KMS-11 (cell line): ENCODE results near the gene FSTL5.

Source experiments
- H2AFZ ChIP-seq: fragments of 200-600 bp; sonication (generic); 2 replicates; pipeline ENCODE4 v1.6.1; 2016; ENCODE audit warnings: antibody characterized with exemption, mixed run types, low read depth
- H3K27ac ChIP-seq: fragments of 200-600 bp; sonication (generic); 2 replicates; pipeline ENCODE4 v1.6.1; 2016; ENCODE audit warnings: mild to moderate bottlenecking, mixed run types
- H3K27me3 ChIP-seq: fragments of 200-600 bp; sonication (generic); 2 replicates; pipeline ENCODE4 v1.6.1; 2017; ENCODE audit warnings: mild to moderate bottlenecking, low read depth, mixed run types, moderate library complexity; ENCODE audit not compliant: insufficient read depth
- H3K36me3 ChIP-seq: fragments of 200-600 bp; sonication (generic); 2 replicates; pipeline ENCODE4 v1.6.1; 2017; ENCODE audit warnings: mild to moderate bottlenecking, mixed run types; ENCODE audit not compliant: insufficient read depth
- H3K4me1 ChIP-seq: fragments of 200-600 bp; sonication (generic); 2 replicates; pipeline ENCODE4 v1.6.1; 2016; ENCODE audit warnings: mild to moderate bottlenecking, low read depth, mixed run types; ENCODE audit not compliant: poor library complexity, severe bottlenecking
- H3K4me2 ChIP-seq: fragments of 200-600 bp; sonication (generic); 2 replicates; pipeline ENCODE4 v1.7.0; 2016; ENCODE audit warnings: mild to moderate bottlenecking, mixed run types
- H3K4me3 ChIP-seq: fragments of 200-600 bp; sonication (generic); IDR thresholded peaks from 2 replicates; pipeline ENCODE4 v1.6.1; 2017; ENCODE audit warnings: low read depth, low read length, mixed read lengths; ENCODE audit not compliant: insufficient read depth
- H3K79me2 ChIP-seq: fragments of 200-600 bp; sonication (generic); 2 replicates; pipeline ENCODE4 v1.6.1; 2016; ENCODE audit warnings: low read depth, mixed run types; ENCODE audit not compliant: insufficient read depth
- H3K9ac ChIP-seq: fragments of 200-600 bp; sonication (generic); 2 replicates; pipeline ENCODE4 v1.6.1; 2016; ENCODE audit warnings: mild to moderate bottlenecking, mixed run types
- H4K20me1 ChIP-seq: fragments of 200-600 bp; sonication (generic); 2 replicates; pipeline ENCODE4 v1.6.1; 2016; ENCODE audit warnings: mild to moderate bottlenecking, mixed run types; ENCODE audit not compliant: insufficient read depth
- TF ChIP-seq, protein P1 (sequence below): fragments of 200-600 bp; sonication (generic); conservative IDR thresholded peaks from 2 replicates; pipeline ENCODE4 v1.6.1; 2017; ENCODE audit warnings: low read depth, mild to moderate bottlenecking, antibody characterized with exemption, low read length, moderate library complexity, mixed read lengths

FSTL5 gene

DNA sequence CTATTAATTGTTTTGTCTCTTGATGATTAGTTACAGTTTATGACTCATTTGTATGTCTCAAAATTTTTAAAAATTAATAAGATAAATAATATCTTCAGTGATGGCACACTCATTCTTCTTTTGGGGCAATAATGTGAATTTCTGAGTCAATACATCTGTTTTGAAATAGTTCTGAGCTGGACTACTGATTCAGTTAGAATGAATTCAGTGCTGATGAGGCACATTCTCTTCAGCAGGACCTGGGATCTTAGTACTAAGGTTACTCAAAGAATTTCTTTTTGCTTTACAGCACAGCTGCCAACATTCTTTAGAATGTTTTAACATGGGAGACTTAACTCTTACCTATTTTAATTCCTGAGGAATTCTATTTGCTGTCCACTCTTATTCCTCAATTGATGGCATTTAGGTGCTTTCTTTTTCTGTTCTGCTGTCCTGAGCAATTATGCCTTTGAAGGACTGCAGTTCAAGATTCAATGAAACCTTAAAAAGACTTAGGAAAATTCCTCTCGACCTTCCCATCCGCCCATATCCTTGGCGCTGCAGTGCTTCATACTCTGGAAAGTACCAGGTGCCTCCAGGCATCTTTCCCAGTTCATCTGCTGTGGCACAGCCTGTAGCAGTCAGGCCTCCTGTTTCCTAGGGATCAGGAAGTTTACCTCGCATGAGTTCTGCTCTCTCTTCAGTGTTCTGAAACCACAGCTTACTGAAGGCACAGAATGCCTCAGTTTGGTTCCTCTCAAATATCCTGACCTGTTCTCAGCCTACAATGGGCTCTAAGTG, 213.7 kb downstream of the FSTL5 start:
- no peak overlapping the region for H3K9ac ChIP-seq
- TF ChIP-seq, protein P1, sequence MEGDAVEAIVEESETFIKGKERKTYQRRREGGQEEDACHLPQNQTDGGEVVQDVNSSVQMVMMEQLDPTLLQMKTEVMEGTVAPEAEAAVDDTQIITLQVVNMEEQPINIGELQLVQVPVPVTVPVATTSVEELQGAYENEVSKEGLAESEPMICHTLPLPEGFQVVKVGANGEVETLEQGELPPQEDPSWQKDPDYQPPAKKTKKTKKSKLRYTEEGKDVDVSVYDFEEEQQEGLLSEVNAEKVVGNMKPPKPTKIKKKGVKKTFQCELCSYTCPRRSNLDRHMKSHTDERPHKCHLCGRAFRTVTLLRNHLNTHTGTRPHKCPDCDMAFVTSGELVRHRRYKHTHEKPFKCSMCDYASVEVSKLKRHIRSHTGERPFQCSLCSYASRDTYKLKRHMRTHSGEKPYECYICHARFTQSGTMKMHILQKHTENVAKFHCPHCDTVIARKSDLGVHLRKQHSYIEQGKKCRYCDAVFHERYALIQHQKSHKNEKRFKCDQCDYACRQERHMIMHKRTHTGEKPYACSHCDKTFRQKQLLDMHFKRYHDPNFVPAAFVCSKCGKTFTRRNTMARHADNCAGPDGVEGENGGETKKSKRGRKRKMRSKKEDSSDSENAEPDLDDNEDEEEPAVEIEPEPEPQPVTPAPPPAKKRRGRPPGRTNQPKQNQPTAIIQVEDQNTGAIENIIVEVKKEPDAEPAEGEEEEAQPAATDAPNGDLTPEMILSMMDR, result no peak
- H3K4me2 ChIP-seq, result no peak overlapping the region
- H3K27me3 ChIP-seq, result no peaks in the 10 kb centered on the region
- H3K27ac ChIP-seq, result no peak overlapping the region
- no peak overlapping the region for H3K4me3 ChIP-seq
- no peaks in the 10 kb centered on the region for H3K4me1 ChIP-seq
- no peaks in the 10 kb centered on the region for H3K36me3 ChIP-seq
- H2AFZ ChIP-seq, result no peak overlapping the region
- no peaks in the 10 kb centered on the region for H4K20me1 ChIP-seq
- no peaks in the 10 kb centered on the region for H3K79me2 ChIP-seq

DNA sequence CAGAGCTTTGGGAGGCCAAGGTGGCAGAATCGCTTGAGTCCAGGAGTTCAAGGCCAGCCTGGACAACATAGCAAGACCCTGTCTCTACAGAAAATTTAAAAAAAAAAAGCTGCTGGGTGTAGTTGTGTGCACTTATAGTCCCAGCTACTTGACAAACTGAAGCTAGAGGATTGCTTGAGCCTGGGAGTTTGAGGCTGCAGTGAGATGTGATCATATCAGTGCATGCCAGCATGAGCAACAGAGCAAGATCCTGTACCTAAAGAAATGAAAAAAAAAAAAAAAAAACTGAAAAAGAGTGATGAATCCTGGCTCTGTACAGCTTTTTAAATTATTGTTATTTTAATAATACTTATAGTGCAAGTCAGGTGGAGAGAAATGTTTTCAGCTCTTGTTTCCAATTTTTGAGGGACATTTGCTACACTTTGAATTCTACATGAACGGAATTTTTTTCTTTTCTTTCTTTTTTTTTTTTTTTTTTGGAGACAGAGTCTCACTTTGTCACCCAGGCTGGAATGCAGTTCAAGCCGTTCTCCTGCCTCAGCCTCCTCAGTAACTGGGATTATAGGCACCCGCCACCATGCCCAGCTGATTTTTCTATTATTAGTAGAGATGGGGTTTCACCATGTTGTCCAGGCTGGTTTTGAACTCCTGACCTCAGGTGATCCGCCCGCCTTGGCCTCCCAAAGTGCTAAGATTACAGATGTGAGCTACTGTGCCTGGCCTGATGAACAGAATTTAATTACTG, 215.6 kb downstream of the FSTL5 start:
- no peaks in the 10 kb centered on the region for H3K79me2 ChIP-seq
- TF ChIP-seq, protein P1, result no peak
- H3K36me3 ChIP-seq, result no peaks in the 10 kb centered on the region
- no peak overlapping the region for H3K27ac ChIP-seq
- H2AFZ ChIP-seq, result no peak overlapping the region
- H3K4me2 ChIP-seq, result no peak overlapping the region
- H3K9ac ChIP-seq, result no peak overlapping the region
- H3K4me1 ChIP-seq, result no peaks in the 10 kb centered on the region
- H3K4me3 ChIP-seq, result no peak overlapping the region
- H3K27me3 ChIP-seq, result no peaks in the 10 kb centered on the region
- no peaks in the 10 kb centered on the region for H4K20me1 ChIP-seq

DNA sequence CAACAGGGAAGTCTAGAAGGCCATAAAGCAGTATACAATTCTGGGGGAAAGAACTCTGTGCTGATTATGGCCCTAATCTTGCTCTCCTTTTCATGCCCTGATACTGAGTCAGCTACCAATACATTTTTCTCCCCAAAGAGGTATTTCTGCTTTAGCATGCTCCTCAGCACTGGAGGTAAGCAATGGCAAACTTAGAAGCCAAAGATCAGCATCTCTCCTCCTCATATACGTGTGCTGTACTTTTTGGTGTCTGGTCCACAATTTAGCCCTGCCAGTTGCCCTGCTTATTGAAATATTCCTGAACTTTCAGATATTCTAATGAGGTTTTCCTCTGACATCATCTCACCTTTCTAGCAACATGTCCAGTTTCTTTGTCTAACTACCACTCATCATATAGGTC, 226.2 kb downstream of the FSTL5 start:
- Histone ChIP-seq H3K27ac (no peak overlapping the region), H3K4me3 (no peak overlapping the region), H3K4me2 (no peak overlapping the region), H3K4me1 (no peaks in the 10 kb centered on the region), H3K27me3 (no peaks in the 10 kb centered on the region), H4K20me1 (no peaks in the 10 kb centered on the region), H3K9ac (no peak overlapping the region), H3K36me3 (no peaks in the 10 kb centered on the region), H3K79me2 (no peaks in the 10 kb centered on the region), H2AFZ (no peak overlapping the region)
- TF ChIP-seq, protein P1, result no peak

DNA sequence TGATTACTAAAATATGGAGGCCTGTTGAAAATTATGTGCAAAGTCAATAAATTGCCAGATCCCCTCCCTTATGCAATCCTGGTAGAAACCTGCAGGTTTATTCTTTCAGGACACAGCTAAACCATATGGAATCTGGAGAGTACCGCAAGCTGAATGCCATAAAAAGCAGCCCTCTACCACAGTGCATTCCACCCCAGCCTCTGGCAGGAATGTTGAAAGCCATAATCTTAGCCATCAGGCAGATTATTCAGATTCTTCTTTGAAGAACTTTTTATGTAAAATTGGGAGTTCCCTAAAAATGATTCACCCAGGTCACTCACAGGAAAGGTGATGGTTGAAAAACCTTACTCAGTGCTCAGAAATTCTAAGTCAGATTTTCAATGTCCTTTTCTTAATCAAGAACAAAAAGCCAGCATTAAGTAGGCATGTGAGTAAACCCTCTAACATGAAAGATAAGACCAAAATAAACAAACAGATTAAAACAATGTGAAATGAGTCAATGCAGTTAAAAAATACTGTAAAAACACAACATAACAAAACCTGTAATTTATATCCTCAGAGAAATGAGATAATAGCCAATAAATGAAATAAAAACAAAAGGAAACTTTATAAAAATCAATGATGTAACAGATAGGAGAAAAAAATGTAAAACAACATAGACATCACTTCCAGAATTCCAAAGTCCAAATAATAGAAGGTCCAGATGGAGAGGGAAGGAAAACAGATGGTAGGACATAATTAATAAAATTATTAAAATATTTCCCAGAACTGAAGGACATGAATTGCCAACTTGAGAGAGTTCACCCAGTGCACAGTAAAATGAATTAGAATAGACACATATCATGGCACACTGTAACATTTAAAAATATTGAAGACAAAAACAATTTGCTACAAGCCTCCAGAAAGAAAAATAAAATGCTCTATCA, 226.9 kb downstream of the FSTL5 start:
- Histone ChIP-seq H4K20me1 (no peaks in the 10 kb centered on the region), H2AFZ (no peak overlapping the region), H3K9ac (no peak overlapping the region), H3K4me1 (no peaks in the 10 kb centered on the region), H3K79me2 (no peaks in the 10 kb centered on the region), H3K4me2 (no peak overlapping the region), H3K36me3 (no peaks in the 10 kb centered on the region), H3K4me3 (no peak overlapping the region), H3K27ac (no peak overlapping the region), H3K27me3 (no peaks in the 10 kb centered on the region)
- TF ChIP-seq, protein P1, result no peak
